ENCODE measurements around the gene SF3B4. TPM values are rescaled to one million over a fixed set of nuclear protein-coding genes. Genes with fewer than 3 reads are reported as not detected.

Gene SF3B4
- total RNA-seq, 2 donors from 2014 or later, result 85.8 to 93.8 TPM

GRCh38 chr1:149885339-149886120, 42.1 kb downstream of the SF3B4 start:
- H3K9me3 Mint-ChIP-seq, result no peaks in the 10 kb centered on the region
- H3K27ac Mint-ChIP-seq, result no peak overlapping the region
- no peaks in the 10 kb centered on the region for H3K27me3 Mint-ChIP-seq (ENCODE audit: insufficient read depth)
- no peaks in the 10 kb centered on the region for H3K4me1 Mint-ChIP-seq
- H3K36me3 Mint-ChIP-seq (ENCODE audit: low read depth), result no peaks in the 10 kb centered on the region
- Histone ChIP-seq H3K9me3 (ENCODE audit: control insufficient read depth, low read length) (no peaks in the 10 kb centered on the region), H3K9ac (ENCODE audit: extremely low read depth, low read length, poor library complexity, severe bottlenecking) (peak overlapping the region; percentile 84), H3K36me3 (ENCODE audit: control insufficient read depth, insufficient read depth, low read length) (no peaks in the 10 kb centered on the region), H3K27me3 (ENCODE audit: control insufficient read depth, insufficient read depth, low read length, poor library complexity, severe bottlenecking) (no peaks in the 10 kb centered on the region), H3K27ac (ENCODE audit: low read depth, low read length) (peak overlapping the region; percentile 98), H3K4me1 (ENCODE audit: control insufficient read depth, insufficient read depth, low read length) (no peaks in the 10 kb centered on the region), H3K4me3 (ENCODE audit: low read length) (peak overlapping the region; percentile 89)
- WGBS, 2 experiments (ENCODE audit: insufficient coverage in 1 of 2, insufficient read length in 1 of 2), result 0% methylated on average over 29 to 36 of the region's 36 CpGs
- DNase-seq, result peak; percentile 88
- H3K4me3 Mint-ChIP-seq, result no peak overlapping the region
- no peak for TF ChIP-seq CTCF (conservative IDR thresholded peaks at IDR 0.05)

GRCh38 chr1:149884433-149885338, 42.9 kb downstream of the SF3B4 start:
- DNase-seq, result peak; percentile 61
- H3K4me1 Mint-ChIP-seq, result no peaks in the 10 kb centered on the region
- H3K36me3 Mint-ChIP-seq (ENCODE audit: low read depth), result no peaks in the 10 kb centered on the region
- H3K27ac Mint-ChIP-seq, result no peak overlapping the region
- H3K27me3 Mint-ChIP-seq (ENCODE audit: insufficient read depth), result no peaks in the 10 kb centered on the region
- H3K4me3 Mint-ChIP-seq, result no peak overlapping the region
- WGBS, 2 experiments (ENCODE audit: insufficient coverage in 1 of 2, insufficient read length in 1 of 2), result 8 to 9% methylated on average over 4 to 9 of the region's 9 CpGs
- Histone ChIP-seq H3K27ac (ENCODE audit: low read depth, low read length) (peak overlapping the region; percentile 98), H3K9ac (ENCODE audit: extremely low read depth, low read length, poor library complexity, severe bottlenecking) (peak overlapping the region; percentile 84), H3K27me3 (ENCODE audit: control insufficient read depth, insufficient read depth, low read length, poor library complexity, severe bottlenecking) (no peaks in the 10 kb centered on the region), H3K9me3 (ENCODE audit: control insufficient read depth, low read length) (no peaks in the 10 kb centered on the region), H3K4me3 (ENCODE audit: low read length) (peak overlapping the region; percentile 89), H3K36me3 (ENCODE audit: control insufficient read depth, insufficient read depth, low read length) (no peaks in the 10 kb centered on the region), H3K4me1 (ENCODE audit: control insufficient read depth, insufficient read depth, low read length) (no peaks in the 10 kb centered on the region)
- TF ChIP-seq CTCF (conservative IDR thresholded peaks at IDR 0.05), result no peak
- no peaks in the 10 kb centered on the region for H3K9me3 Mint-ChIP-seq

- no peaks in the 10 kb centered on the region for H3K4me1 Mint-ChIP-seq
- H3K27ac ChIP-seq (ENCODE audit: low read depth, low read length), result no peak overlapping the region
- no peaks in the 10 kb centered on the region for H3K9me3 Mint-ChIP-seq
- no peaks in the 10 kb centered on the region for H3K27me3 ChIP-seq (ENCODE audit: control insufficient read depth, insufficient read depth, low read length, poor library complexity, severe bottlenecking)
- H3K27ac Mint-ChIP-seq, result no peak overlapping the region
- no peaks in the 10 kb centered on the region for H3K4me1 ChIP-seq (ENCODE audit: control insufficient read depth, insufficient read depth, low read length)
- no peak overlapping the region for H3K4me3 ChIP-seq (ENCODE audit: low read length)
- H3K9ac ChIP-seq (ENCODE audit: extremely low read depth, low read length, poor library complexity, severe bottlenecking), result no peak overlapping the region
- H3K4me3 Mint-ChIP-seq, result no peak overlapping the region
- no peak for DNase-seq
- WGBS, 2 experiments (ENCODE audit: insufficient coverage in 1 of 2, insufficient read length in 1 of 2), result 95 to 100% methylated on average over 1 to 3 of the region's 3 CpGs
- TF ChIP-seq CTCF (conservative IDR thresholded peaks at IDR 0.05), result no peak
- H3K36me3 ChIP-seq (ENCODE audit: control insufficient read depth, insufficient read depth, low read length), result no peaks in the 10 kb centered on the region
- no peaks in the 10 kb centered on the region for H3K9me3 ChIP-seq (ENCODE audit: control insufficient read depth, low read length)
- H3K36me3 Mint-ChIP-seq (ENCODE audit: low read depth), result no peaks in the 10 kb centered on the region
- H3K27me3 Mint-ChIP-seq (ENCODE audit: insufficient read depth), result no peaks in the 10 kb centered on the region
Measured at GRCh38 chr1:149883598-149884247, 43.9 kb downstream of the SF3B4 start.

Measured in endodermal cell (in vitro differentiated cells).